ENCODE data around the gene DNAH3. TPM values are rescaled to one million over a fixed set of nuclear protein-coding genes. Genes with fewer than 3 reads are reported as not detected.
"Not testable (repeated sequence)": the region's sequence is repeated elsewhere in the genome, so short reads cannot be mapped to it uniquely, and the experiment has no call there.

Gene DNAH3
- total and polyA plus RNA-seq, 3 donors from 2014 or later: 11.7 to 21.2 (median 19.9) TPM

DNA sequence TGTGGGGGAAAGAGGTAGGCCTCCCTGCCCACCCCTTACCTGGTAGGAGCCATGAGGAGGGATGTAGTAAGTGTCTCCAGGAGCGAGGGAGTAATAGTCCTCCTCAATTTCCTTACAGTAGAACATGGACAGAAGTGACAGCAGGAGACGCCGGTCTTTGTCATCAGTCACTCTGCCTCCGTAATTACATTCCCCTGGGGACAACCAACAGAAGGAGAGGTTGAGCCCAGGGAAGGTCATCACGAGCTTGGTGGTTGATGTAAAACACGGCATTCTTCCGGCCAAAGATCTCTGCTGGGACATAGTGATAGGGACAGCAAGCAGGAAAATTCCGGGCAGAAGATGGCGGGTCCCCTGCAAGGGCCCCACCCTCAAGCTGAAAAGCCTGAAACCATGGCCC lies 202.2 kb downstream of the DNAH3 start:
- WGBS, 2 donors: 90 to 94% methylated on average over 9 of the region's 9 CpGs
- Histone ChIP-seq H3K4me1 (no peaks in the 10 kb centered on the region), H3K27me3 (no peaks in the 10 kb centered on the region), H3K4me3 (no peak overlapping the region), H3K27ac (no peak overlapping the region), H3K36me3 (ENCODE audit: low read depth, missing control alignments) (no peaks in the 10 kb centered on the region), H3K9me3 (no peaks in the 10 kb centered on the region)
- intact Hi-C loops (cut with DNase I; ENCODE audit: low total_unique reads): no loop called here
- no peak for DNase-seq
- TF ChIP-seq POLR2A (IDR thresholded peaks at IDR 0.05): no peak
- TF ChIP-seq, protein P1, sequence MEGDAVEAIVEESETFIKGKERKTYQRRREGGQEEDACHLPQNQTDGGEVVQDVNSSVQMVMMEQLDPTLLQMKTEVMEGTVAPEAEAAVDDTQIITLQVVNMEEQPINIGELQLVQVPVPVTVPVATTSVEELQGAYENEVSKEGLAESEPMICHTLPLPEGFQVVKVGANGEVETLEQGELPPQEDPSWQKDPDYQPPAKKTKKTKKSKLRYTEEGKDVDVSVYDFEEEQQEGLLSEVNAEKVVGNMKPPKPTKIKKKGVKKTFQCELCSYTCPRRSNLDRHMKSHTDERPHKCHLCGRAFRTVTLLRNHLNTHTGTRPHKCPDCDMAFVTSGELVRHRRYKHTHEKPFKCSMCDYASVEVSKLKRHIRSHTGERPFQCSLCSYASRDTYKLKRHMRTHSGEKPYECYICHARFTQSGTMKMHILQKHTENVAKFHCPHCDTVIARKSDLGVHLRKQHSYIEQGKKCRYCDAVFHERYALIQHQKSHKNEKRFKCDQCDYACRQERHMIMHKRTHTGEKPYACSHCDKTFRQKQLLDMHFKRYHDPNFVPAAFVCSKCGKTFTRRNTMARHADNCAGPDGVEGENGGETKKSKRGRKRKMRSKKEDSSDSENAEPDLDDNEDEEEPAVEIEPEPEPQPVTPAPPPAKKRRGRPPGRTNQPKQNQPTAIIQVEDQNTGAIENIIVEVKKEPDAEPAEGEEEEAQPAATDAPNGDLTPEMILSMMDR (IDR thresholded peaks at IDR 0.05): no peak

GRCh38 chr16:20946015-20946629 lies 204.5 kb downstream of the DNAH3 start:
- H3K36me3 ChIP-seq (ENCODE audit: low read depth, missing control alignments): no peaks in the 10 kb centered on the region
- no peaks in the 10 kb centered on the region for H3K4me1 ChIP-seq
- no peaks in the 10 kb centered on the region for H3K9me3 ChIP-seq
- no peak overlapping the region for H3K4me3 ChIP-seq
- no peak for DNase-seq
- WGBS, 2 donors: 81 to 85% methylated on average over 8 of the region's 8 CpGs
- TF ChIP-seq, protein P1 (IDR thresholded peaks at IDR 0.05): no peak
- TF ChIP-seq POLR2A (IDR thresholded peaks at IDR 0.05): no peak
- intact Hi-C loops (cut with DNase I; ENCODE audit: low total_unique reads): no loop called here
- no peaks in the 10 kb centered on the region for H3K27me3 ChIP-seq
- H3K27ac ChIP-seq: no peak overlapping the region

GRCh38 chr16:20945575-20945875 lies 205.1 kb downstream of the DNAH3 start:
- H3K27me3 ChIP-seq; H3K36me3 ChIP-seq (ENCODE audit: low read depth, missing control alignments); H3K27ac ChIP-seq; H3K4me3 ChIP-seq; H3K4me1 ChIP-seq; intact Hi-C loops (cut with DNase I; ENCODE audit: low total_unique reads); H3K9me3 ChIP-seq; DNase-seq: not testable (repeated sequence)
- 92 to 94% methylated on average over 11 of the region's 11 CpGs for WGBS, 2 donors

DNA sequence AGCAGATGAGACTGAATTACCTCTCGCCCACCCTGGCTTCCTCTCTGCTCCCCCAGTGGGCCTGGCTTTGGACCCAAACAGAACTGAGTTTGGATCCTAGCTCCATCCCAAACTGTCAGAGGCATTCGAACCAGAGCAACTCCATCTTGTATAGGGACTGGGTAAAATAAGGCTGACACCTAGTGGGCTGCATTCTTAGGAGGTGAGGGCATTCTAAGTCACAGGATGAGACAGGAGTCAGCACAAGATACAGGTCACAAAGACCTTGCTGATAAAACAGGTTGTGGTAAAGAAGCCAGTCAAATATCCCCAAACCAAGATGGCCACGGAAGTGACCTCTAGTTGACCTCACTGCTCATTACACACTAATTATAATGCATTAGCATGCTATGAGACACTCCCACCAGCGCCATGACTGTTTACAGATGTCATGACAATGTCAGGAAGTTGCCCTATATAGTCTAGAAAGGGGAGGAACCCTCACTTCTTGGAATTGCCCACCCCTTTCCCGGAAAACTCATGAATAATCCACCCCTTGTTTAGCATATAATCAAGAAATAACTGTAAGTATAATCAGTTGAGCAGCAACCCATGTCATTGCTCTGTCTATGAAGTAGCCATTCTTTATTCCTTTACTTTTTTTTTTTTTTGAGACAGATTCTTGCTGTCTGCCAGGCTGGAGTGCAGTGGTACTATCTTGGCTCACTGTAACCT lies 205.6 kb downstream of the DNAH3 start:
- TF ChIP-seq, protein P1 (IDR thresholded peaks at IDR 0.05): no peak
- TF ChIP-seq POLR2A (IDR thresholded peaks at IDR 0.05): no peak
- intact Hi-C loops (cut with DNase I; ENCODE audit: low total_unique reads): no loop called here
- Histone ChIP-seq H3K4me3 (no peak overlapping the region), H3K27me3 (no peaks in the 10 kb centered on the region), H3K27ac (no peak overlapping the region), H3K9me3 (no peaks in the 10 kb centered on the region), H3K36me3 (ENCODE audit: low read depth, missing control alignments) (no peaks in the 10 kb centered on the region), H3K4me1 (no peaks in the 10 kb centered on the region)
- WGBS, 2 donors: 79 to 85% methylated on average over 5 of the region's 5 CpGs
- no peak for DNase-seq

DNA sequence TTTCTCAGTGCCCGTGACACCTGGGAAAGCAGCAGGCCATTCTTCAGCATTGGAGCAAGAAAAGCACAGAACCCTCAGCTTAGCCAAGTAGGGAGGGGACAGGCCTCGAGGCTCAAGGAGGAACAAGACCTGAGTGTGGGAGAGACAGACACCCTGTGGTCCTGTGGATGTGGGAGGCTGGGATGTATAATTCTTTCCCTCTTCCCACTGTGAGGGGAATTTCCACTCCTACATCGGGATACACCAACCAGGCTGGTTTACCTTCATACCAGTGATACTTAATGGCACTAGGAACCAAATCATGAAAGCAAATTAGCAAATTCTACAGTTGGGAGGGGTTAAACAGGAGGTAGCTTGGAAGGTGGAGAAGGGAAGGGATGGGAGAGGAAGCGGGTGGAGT lies 208.4 kb downstream of the DNAH3 start:
- intact Hi-C loops (cut with DNase I; ENCODE audit: low total_unique reads): no loop called here
- TF ChIP-seq POLR2A (IDR thresholded peaks at IDR 0.05): no peak
- TF ChIP-seq, protein P1 (IDR thresholded peaks at IDR 0.05): no peak
- WGBS, 2 donors: 79 to 80% methylated on average over 4 of the region's 4 CpGs

More for the DNA sequence above, 208.4 kb downstream of the DNAH3 start:
- Histone ChIP-seq H3K4me1 (no peaks in the 10 kb centered on the region), H3K27me3 (no peaks in the 10 kb centered on the region), H3K36me3 (ENCODE audit: low read depth, missing control alignments) (no peaks in the 10 kb centered on the region), H3K27ac (no peak overlapping the region), H3K9me3 (no peaks in the 10 kb centered on the region), H3K4me3 (no peak overlapping the region)
- DNase-seq: no peak

Measured in testis (tissue), 3 donors.